ENCODE data around the gene LGR5. TPM values are rescaled to one million over a fixed set of nuclear protein-coding genes. Genes with fewer than 3 reads are reported as not detected.

Gene LGR5
- total RNA-seq, 6 experiments from 2014 or later: not detected

- Mint-ChIP-seq H3K27me3 (ENCODE audit: insufficient read depth) (peaks cover 7% of the 10 kb centered on the region), H3K4me3 (no peak overlapping the region), H3K36me3 (ENCODE audit: low read depth) (no peaks in the 10 kb centered on the region), H3K27ac (no peak overlapping the region), H3K4me1 (ENCODE audit: low read depth) (peaks cover 29% of the 10 kb centered on the region), H3K9me3 (no peaks in the 10 kb centered on the region)
- TF ChIP-seq, protein P1, sequence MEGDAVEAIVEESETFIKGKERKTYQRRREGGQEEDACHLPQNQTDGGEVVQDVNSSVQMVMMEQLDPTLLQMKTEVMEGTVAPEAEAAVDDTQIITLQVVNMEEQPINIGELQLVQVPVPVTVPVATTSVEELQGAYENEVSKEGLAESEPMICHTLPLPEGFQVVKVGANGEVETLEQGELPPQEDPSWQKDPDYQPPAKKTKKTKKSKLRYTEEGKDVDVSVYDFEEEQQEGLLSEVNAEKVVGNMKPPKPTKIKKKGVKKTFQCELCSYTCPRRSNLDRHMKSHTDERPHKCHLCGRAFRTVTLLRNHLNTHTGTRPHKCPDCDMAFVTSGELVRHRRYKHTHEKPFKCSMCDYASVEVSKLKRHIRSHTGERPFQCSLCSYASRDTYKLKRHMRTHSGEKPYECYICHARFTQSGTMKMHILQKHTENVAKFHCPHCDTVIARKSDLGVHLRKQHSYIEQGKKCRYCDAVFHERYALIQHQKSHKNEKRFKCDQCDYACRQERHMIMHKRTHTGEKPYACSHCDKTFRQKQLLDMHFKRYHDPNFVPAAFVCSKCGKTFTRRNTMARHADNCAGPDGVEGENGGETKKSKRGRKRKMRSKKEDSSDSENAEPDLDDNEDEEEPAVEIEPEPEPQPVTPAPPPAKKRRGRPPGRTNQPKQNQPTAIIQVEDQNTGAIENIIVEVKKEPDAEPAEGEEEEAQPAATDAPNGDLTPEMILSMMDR (IDR thresholded peaks at IDR 0.05): no peak
- peak; percentile 3 for DNase-seq
Measured at GRCh38 chr12:71426300-71427047, 13.1 kb upstream of the LGR5 start.

DNA sequence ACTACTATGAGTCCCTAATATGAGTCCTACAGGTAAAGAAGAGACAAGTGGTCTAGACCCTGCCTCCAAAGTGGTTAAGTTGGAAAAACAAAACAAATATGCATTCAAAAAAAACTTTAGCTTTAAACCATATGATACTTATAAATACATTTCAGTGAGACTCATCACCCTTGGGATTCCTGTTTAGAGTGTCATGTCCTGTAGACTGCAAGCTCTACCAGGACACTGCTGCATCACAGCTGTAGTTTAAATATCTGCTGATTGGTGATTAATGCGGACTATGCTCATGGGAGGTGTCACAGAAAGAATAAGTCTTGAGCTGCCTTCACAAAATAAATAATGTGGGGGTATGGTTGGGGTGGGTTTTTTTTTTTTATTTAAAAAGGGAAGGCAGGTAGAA, 8.8 kb upstream of the LGR5 start:
- H3K36me3 Mint-ChIP-seq (ENCODE audit: low read depth): peaks cover 5% of the 10 kb centered on the region; the same call in 1 of the 2 replicates
- H3K9me3 Mint-ChIP-seq: peaks cover 5% of the 10 kb centered on the region; the same call in 1 of the 2 replicates
- peaks cover 29% of the 10 kb centered on the region for H3K4me1 Mint-ChIP-seq (ENCODE audit: low read depth)
- H3K27me3 Mint-ChIP-seq (ENCODE audit: insufficient read depth): peaks cover 7% of the 10 kb centered on the region
- TF ChIP-seq, protein P1 (IDR thresholded peaks at IDR 0.05): no peak
- peak; percentile 10 for DNase-seq
- no peak overlapping the region for H3K27ac Mint-ChIP-seq
- H3K4me3 Mint-ChIP-seq: no peak overlapping the region

DNA sequence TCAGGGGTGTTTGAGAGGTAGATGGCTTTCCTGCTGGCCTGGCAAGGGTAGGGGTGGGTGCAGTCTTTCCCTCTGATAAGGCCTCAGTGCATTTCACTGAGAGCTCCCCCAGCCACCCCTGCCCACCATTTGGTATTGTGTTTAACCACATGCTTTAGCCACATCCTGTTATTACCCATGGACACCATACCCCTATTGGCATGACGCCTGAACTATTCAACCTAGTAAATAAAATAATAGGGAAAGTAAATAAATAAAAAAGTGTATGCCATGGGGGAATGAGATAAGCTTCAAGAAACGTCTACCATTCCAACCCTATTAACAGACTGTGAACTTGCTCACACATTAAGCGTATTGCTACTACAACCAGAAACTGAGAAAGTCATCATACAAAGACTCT, 7.6 kb upstream of the LGR5 start:
- Mint-ChIP-seq H3K36me3 (ENCODE audit: low read depth) (peaks cover 5% of the 10 kb centered on the region; the same call in 1 of the 2 replicates), H3K27me3 (ENCODE audit: insufficient read depth) (peaks cover 12% of the 10 kb centered on the region), H3K4me3 (no peak overlapping the region), H3K4me1 (ENCODE audit: low read depth) (peaks cover 19% of the 10 kb centered on the region), H3K9me3 (peaks cover 10% of the 10 kb centered on the region), H3K27ac (no peak overlapping the region)
- no peak for DNase-seq
- TF ChIP-seq, protein P1 (IDR thresholded peaks at IDR 0.05): no peak

DNA sequence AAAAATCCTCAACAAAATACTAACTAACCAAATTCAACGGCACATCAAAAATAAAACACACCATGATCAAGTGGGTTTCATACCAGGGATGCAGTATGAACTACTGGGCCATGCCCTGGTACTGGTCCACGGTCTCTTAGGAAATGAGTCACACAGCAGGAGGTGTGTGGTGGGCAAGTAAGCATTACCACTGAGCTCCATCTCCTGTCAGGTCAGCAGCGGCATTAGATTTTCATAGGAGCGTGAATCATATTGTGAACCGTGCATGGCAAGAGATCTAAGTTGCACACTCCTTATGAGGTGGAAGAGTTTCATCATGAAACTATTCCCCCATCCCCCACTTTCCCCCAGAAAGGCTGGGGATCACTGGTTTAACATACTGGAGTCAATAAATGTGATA, 6.7 kb upstream of the LGR5 start:
- Mint-ChIP-seq H3K27me3 (ENCODE audit: insufficient read depth) (peaks cover 16% of the 10 kb centered on the region), H3K27ac (no peak overlapping the region), H3K4me1 (ENCODE audit: low read depth) (peaks cover 16% of the 10 kb centered on the region), H3K9me3 (peaks cover 12% of the 10 kb centered on the region), H3K36me3 (ENCODE audit: low read depth) (peaks cover 5% of the 10 kb centered on the region; the same call in 1 of the 2 replicates), H3K4me3 (no peak overlapping the region)
- TF ChIP-seq, protein P1 (IDR thresholded peaks at IDR 0.05): no peak
- DNase-seq: no peak

DNA sequence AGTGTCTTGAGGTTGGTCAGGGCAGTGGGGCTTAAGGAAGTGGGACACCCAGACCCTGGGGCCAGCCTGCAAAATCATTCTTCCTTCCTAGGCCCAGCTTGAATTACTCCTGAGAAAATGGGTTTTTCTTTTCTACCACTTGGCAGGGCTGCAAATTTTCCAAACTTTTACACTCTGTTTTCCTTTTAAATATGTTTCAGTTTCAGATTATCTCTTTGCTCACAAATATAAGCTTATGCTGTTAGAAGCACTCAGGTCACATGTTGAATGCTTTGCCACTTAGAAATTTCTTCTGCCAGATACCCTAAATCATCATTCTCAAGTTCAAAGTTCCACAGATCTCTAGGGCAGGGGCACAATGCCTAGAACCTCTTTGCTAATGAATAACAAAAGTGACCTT, 2.9 kb upstream of the LGR5 start:
- Mint-ChIP-seq H3K4me3 (no peak overlapping the region), H3K4me1 (ENCODE audit: low read depth) (peaks cover 9% of the 10 kb centered on the region), H3K27ac (no peak overlapping the region), H3K9me3 (peaks cover 12% of the 10 kb centered on the region), H3K36me3 (ENCODE audit: low read depth) (peaks cover 5% of the 10 kb centered on the region; the same call in 1 of the 2 replicates), H3K27me3 (ENCODE audit: insufficient read depth) (peaks cover 38% of the 10 kb centered on the region)
- no peak for DNase-seq
- TF ChIP-seq, protein P1 (IDR thresholded peaks at IDR 0.05): no peak
